ENCODE data around the gene PDIA2.

Gene PDIA2

GRCh38 chr16:301235-301634, 18.3 kb downstream of the PDIA2 start:
- DNase-seq (ENCODE audit: low spot score): no peak

GRCh38 chr16:301950-302349, 19.0 kb downstream of the PDIA2 start:
- no peak for DNase-seq (ENCODE audit: low spot score)

DNA sequence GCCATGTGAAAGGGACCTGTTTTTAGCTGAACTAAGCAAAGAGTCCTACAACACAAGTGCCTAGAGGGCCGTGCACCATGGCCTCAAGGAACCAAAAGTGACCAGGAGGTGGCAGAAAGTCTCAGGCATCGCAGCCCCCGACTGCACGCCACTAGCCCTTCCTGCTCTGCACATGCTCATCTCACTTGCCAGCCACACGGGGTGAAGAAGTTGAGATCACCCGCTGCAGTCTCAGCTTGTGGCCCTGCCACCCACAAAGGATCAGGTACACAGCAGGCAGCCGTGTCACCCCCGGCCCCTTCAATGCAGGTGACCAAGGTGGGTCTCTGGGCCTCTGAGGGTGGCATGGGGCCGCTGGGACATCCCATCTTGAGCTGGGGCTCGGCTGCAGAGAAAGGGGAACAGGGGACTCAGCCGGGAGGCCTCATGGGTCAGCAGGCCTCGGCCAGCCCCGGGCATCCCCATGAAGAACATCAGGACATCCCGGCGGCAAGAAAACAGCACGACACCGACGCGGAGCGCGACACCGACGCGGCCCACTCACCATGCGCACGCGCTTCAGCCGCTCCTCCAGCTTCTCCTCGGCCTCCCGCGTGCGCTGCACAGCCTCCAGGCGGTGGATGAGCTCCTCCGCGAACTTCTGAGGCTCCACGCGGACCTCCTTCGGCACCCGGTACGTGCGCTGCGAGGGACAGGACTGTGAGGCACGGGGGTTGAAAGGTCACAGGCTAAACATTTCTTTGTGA, 21.0 kb downstream of the PDIA2 start:
- DNase-seq (ENCODE audit: low spot score): no peak

DNA sequence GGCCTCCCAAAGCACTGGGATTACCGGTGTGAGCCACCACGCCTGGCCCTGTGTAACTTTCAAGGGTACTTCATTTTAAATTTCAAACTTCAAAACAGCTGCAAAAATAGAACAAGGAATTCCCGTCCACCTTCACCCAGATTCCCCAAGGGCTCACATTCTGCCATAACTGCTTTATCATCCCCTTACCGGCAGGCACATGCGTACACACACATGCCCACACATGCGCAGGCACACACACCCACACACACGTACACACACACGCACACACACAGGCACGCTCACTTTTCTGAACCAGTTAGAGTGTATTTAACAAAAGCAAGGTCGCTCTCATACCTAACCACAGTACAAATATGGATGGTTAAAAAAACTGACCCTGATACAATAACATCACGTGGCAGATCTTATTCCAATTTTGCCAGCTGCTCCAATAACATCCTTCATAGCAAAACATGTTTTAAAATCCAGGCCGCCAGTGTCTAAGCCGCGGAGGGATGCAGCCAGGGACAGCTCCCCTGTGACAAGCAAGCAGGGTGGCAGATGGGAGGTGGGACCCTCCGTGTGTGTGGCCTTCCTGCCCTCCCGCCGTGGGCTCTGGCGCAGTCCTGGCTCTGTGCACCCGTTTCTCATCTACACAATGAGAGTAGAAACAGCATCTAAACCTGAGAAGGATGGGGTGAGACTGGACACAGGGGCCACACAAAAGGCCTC, 23.1 kb downstream of the PDIA2 start:
- no peak for DNase-seq (ENCODE audit: low spot score)

DNA sequence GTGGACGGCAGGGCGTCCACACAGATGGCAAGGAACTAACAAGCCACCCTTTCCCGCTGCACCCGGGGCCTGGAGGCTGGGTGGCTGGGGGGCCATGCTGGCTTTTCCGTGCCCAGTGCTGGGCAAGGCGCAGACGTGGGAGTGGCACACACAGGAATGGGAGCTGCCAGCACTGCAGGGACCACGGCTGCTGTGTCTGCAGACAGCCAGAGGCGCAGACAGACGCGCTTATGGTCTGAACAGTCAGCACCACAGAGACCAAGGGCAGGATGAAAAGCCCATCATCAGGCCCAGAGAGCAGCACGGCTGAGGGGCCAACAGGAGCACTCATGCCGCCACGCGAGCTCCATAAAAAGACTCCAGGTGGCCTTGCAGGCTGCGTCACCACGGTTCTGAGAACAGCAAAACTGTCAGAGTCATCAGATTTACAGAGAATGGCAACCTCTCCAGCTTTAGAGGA, 24.0 kb downstream of the PDIA2 start:
- no peak for DNase-seq (ENCODE audit: low spot score)

DNA sequence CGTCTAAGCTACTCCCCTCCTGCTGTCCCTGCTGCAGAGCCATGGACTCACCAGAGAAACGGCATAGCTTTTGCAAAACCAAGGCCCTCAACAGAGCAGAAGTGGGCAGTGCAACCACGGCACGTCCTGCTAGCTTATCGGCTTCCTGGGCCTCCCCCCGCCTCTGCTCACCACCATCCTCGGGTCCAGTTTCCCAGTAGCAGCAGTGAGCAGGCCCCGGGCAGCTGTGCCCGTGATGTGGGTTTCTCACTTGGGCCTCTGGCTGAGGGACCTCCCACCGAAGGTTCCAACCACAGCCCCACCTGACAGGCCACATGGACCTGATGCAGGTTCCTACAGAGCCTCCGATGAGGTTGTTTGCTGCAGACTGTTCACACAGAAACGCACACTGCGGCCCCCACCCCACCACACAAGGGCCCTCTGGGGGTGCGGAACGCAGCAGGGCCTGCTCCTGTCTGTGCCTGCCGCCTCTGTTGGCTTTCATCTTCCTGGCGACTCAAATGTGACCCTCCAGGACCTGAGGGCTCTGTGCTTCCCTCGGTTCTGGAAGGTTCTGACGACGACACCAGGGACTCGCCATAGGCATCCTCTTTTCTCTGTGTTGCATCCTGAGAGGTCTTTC, 24.8 kb downstream of the PDIA2 start:
- DNase-seq (ENCODE audit: low spot score): no peak

GRCh38 chr16:309476-309875, 26.5 kb downstream of the PDIA2 start:
- DNase-seq (ENCODE audit: low spot score): no peak

DNA sequence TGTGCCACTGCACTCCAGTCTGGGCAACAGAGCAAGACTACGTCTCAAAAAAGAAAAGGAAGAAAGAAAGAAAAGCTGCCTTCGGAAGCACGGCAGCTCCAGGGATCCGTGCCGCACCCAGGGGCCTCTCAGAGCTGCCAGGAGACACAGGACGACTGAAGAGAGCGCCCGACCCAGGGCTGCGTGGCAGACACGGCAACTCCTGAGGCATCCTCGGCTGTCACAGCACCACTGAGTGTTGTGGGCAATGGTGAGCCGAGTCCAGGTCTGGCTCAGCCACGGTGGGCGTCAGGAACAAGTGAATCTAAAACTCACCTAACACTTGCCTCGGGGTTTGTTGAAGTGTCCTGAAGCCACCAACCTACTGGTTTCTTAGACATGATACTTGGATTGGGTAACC, 28.8 kb downstream of the PDIA2 start:
- no peak for DNase-seq (ENCODE audit: low spot score)

DNA sequence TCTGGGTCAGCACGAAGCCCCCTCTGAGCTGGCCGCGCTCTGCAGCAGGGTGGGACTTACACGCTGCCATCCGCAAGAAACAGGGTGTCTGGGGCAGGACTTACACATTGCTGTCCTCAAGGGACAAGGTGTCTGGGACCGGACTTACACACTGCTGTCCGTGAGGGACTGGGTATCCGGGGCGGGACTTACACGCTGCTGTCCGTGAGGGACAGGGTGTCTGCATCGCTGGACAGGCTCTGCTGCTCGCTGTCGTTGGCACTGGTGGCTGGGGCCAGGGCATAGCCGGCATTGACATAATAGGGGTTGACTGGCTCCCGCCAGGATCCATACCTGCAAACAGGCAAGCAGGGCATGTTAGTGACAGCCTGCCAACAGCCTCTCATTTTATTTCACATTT, 31.4 kb downstream of the PDIA2 start:
- DNase-seq (ENCODE audit: low spot score): no peak

- DNase-seq (ENCODE audit: low spot score): no peak
These were observed 31.9 kb downstream of the PDIA2 start for GRCh38 chr16:314795-315299.

- no peak for DNase-seq (ENCODE audit: low spot score)
These were observed 33.9 kb downstream of the PDIA2 start for GRCh38 chr16:316741-317464.

- no peak for DNase-seq (ENCODE audit: low spot score)
These were observed 34.6 kb downstream of the PDIA2 start for GRCh38 chr16:317583-317982.

DNA sequence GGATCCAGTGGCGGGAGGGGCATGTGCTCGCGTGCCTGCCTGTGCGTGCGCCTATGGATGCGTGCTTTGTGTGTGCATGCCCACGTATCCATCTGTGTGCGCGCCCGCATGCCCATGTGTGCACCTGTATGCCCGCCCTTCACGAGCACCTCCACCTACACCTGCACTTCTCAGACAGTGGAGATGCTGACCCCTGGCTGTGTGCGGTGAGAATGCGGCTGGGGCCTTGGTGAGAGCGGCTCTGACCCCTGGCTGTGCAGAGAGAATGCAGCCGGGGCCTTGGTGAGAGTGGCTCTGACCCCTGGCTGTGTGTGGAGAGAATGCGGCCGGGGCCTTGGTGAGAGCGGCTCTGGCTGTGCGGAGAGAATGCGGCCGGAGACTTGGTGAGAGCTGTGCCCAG, 35.7 kb downstream of the PDIA2 start:
- peak; percentile 83 for DNase-seq (ENCODE audit: low spot score)

GRCh38 chr16:320206-320605, 37.2 kb downstream of the PDIA2 start:
- no peak for DNase-seq (ENCODE audit: low spot score)

DNA sequence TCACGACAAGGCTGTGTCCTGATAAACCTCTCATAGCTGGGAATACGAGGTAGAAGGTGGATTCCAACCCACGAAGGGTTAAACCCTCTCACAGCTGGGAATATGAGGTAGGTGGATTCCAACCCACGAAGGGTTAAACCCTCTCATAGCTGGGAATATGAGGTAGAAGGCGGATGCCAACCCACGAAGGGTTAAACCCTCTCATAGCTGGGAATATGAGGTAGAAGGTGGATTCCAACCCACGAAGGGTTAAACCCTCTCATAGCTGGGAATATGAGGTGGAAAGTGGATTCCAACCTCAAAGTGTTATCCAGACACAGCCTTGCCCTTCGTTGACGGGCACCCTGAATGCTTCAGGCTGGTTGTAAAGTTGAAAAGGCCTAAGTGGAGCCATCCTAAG, 38.6 kb downstream of the PDIA2 start:
- no peak for DNase-seq (ENCODE audit: low spot score)

GRCh38 chr16:322476-323143, 39.6 kb downstream of the PDIA2 start:
- no peak for DNase-seq (ENCODE audit: low spot score)

DNA sequence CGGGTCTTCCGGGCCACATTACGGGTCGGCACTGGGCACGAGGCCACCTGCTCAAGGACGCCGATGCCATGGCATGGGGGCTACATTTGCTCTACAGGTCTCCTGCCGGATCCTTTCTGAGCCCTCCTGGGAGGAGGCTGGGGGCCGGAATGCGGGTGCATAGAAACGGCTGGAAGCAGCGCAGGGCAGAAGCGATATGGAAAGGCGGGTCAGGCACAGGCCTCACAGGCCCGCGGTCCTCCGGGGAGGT, 41.2 kb downstream of the PDIA2 start:
- DNase-seq (ENCODE audit: low spot score): no peak

GRCh38 chr16:324451-325334, 41.7 kb downstream of the PDIA2 start:
- peak; percentile 67 for DNase-seq (ENCODE audit: low spot score)

DNA sequence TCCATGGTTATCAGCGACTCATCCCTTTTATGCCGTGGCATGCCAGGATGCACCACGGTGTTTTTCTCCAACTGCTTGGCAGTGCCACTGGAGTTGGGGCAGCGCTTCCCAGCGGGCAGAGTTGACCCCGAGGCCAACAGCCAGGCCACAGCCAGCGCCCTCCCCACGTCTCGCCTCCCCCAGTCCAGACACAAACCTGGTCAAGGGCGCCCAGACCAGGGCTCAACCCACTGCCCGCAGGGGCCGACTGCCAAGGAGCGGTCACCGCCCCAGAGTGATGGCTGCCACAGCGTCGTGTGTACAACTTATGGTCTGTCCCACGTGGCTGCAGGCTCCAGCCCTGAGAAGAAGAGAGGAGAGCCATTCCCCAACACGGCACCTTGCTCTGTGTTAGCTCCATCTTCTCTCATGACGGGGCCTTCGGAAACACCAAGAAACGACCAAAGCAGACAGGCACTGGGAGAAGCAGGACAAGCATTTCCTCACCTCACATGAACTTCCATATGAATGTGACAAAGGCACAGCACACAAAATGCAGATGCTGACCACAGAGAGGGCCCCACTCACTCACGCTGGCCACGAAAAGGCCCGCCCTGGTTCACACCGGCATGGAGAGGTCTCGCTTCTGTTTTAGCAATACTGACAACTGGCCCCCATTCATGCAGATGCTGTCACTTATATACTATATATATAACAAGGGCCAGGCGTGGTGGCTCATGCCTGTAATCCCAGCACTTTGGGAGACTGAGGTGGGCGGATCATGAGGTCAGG, 42.6 kb downstream of the PDIA2 start:
- DNase-seq (ENCODE audit: low spot score): no peak

- no peak for DNase-seq (ENCODE audit: low spot score)
These were observed 47.8 kb downstream of the PDIA2 start for GRCh38 chr16:330741-331140.

Data from iPS-NIHi11 (cell line).